Right hindlimb (tissue), 1 donor: Measurements from ENCODE around the gene GMEB2.
"Not testable (repeated sequence)": the region's sequence is repeated elsewhere in the genome, so short reads cannot be mapped to it uniquely, and the experiment has no call there.

Source experiments
- DNase-seq: peaks from one replicate; pipeline ENCODE4 v3.0.0-alpha.2; 2018

The GMEB2 gene

GRCh38 chr20:63611646-63612045 is 15.3 kb downstream of the GMEB2 start:
- no peak for DNase-seq

GRCh38 chr20:63610581-63611435 is 16.1 kb downstream of the GMEB2 start:
- no peak for DNase-seq

DNA sequence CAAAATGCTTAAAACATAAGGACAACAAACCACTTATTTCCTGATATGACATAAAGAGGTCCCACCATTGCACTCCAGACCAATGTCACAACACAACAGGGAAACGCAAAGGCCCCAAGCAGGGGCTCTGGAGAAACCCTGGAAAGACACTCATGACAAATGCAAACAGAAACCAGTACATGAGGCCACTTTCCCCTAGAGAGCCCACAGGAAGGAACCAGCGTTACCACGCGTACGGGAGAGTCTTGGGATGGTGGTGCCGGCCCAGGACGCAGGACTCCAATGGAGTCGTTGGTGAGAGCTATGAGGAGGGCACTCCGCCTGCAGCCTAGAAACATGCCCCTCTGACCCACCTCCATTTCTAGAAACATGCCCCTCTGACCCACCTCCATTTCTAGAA is 20.2 kb downstream of the GMEB2 start:
- no peak for DNase-seq

GRCh38 chr20:63602321-63602720 is 24.6 kb downstream of the GMEB2 start:
- no peak for DNase-seq

DNA sequence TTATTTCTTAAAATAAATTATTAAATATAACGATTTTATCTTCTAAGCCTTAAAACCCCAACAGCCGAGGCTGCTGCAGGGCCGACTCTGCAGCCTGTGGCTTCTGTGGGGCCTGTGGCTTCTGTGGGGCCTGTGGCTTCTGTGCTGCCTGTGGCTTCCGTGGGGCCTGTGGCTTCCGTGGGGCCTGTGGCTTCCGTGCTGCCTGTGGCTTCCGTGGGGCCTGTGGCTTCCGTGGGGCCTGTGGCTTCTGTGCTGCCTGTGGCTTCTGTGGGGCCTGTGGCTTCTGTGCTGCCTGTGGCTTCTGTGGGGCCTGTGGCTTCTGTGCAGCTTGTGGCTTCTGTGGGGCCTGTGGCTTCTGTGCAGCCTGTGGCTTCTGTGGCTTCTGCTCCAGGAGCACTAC is 25.2 kb downstream of the GMEB2 start:
- not testable (repeated sequence) for DNase-seq

DNA sequence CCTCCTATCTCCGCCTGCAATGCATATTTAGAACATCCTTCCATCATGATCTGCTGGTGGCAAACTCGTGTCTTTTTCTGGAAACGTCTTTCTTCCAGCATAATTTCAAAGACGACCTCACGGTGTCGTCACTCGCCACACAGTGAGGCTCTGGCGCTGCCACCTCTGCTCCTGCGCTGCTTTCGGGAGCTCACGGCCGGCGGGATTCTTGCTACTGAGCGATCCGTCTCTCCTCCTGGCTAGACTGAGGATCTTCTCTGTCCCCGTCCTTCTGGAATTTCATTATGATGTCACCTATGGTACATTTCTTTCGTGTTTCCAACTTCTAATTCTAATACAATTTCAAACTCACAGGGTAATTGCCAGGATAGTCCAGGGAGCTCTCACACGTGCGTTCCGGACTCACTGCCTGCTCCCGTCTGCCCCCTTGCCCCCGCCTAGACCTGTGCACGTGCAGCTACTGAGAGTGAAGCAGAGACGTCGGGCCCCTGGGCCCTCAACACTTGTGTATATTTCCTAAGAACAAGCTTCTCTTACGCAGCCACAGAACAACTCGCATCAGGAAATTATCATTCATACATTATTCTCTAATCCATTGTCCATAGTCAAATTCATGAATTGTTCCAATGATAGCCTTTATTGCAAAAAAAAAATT is 27.4 kb downstream of the GMEB2 start:
- no peak for DNase-seq

DNA sequence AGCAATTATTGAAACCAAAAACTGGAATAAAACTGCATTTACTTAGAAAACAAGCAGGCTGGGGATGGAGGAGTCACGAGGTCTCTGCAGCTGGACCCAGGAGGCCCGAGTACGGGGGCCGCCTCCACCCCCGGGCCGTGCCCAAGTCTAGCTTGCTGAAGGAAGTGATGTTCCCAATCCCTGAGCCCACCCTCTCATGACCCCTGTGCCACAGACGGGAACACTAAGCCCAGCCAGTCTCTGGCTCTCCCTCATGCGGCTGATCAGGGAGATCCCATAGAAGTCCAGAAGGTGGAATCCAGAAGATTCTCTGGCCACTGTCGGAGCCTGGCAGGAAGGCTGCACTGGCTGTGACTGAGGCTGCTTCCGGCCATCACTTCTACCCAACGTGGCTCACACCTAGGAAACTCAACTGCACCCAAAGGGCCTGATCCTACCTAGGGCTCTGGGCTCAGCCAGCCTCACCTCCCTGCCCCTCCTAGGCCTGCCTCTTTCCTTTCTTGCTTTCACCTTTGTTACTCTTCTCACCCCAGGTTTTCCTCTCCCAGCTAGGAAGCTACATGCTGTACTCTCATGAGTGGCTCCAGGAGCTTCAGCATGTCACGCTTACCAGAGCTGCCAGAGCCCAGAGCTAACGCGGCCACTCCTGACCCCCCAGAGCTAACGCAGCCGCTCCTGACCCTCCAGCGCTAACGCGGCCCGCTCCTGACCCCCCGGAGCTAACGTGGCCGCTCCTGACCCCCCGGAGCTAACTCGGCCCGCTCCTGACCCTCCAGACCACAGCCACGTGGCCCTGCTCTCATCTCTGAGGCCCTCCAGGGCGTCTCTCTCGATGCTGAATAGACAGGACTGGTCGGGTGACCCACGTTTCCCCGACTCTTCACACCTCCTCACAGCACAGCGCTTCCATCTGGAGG is 28.2 kb downstream of the GMEB2 start:
- DNase-seq = no peak

DNA sequence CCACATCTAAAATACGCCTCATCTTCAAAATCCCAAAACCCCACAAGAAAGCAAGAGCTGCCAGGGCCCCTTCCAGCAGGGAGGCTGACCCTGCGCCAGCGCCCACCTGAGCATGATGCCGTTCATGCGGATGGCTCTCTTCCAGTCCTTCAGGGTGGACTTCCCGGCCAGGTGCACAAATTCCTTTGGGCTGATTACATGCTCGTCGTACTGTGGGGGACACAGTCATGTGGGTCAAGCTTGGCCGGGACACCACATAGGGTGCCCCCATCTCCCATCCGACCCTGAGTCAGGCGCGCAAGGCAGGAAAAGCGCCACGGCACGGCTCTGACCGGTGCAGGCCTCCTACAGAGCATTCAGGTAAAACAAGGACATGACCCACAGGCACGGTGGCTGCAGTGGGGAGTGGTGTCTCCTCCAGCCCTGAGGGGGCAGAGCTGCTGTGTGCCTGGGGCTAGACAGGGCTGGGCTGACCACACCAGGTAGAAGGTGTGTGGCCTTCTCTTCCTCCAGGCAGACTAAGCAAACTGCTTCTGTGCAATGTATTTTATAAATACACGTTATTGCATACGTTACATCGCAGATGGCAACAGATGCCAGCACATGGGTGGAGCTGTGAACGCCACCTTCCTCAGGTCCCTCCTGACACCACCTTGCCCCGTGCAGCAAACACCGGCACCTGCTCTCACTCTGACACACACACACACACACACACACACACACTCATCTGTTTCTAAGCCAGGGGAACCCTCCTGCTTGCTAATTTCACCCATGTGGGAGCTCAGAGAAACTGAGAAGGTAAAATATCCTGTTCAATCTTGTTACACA is 29.0 kb downstream of the GMEB2 start:
- DNase-seq = no peak

DNA sequence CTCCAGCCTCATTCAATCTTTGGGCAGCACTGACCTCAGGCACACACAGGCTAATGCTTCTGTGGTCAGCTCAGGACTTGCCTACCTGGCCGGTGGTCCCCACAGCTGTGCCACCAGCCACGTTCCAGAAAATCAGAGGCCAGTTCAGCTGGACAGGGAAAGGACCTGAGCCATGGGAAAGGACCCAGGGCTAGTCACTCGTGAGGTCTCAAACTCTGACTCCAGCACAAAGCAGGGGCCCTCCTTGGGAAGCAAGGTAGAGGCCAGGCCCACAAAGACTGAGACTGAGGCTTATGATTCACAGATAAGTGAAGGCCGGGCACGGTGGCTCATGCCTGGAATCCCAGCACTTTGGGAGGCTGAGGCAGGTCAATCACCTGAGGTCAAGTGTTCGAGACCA is 30.5 kb downstream of the GMEB2 start:
- no peak for DNase-seq

GRCh38 chr20:63595416-63596127 is 31.3 kb downstream of the GMEB2 start:
- DNase-seq = no peak

DNA sequence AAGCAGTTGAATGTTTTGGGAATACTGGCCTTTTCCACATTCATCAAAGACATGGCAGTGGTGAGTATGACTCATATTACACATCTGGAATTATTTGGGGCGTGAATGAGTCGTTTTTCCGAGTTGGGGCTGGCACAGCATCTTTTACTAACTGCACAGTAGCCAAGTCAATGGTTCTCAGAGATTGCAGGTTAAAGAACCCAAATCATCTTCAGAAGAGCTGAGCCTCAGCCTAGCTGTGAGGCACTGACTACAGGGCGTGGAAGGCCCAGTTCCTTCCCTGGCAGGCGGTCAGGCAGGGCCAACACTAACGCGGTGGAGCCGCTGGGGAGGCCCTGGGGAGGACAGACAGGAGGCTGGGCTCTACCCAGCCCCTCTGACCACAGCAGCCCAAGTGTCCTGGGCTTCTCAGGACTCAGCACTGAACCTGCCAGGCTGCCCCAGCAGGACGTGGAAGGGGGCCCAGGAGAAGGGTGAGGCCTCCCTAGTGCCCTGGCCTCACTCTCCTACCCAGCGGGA is 32.8 kb downstream of the GMEB2 start:
- DNase-seq = no peak

GRCh38 chr20:63592661-63593060 is 34.2 kb downstream of the GMEB2 start:
- no peak for DNase-seq

DNA sequence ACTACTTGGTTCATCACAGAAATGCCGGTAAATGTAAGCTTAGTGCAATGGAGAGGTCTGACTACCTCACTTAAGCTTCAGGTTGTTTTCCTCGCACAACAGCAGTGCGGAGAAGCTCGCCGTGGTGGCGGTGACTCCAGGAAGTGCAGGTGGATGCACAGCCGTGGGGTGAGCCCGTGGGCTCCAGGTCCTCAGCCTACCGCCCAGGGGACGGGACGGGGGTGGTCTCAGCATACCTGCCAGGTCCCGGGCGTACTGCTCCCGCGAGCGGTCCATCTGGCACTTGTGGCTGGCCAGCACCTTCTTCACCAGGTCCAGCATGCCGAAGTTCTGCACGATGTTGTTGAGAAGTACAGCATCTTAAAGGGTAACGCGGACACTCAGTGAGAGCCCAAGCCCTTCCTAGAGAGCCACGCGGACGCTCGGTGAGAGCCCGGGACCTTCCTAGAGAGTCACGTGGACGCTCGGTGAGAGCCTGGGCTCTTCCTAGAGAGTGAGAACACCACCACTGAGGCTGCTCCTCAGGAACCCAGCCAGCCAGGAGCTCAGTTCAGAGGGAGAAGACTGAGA is 35.0 kb downstream of the GMEB2 start:
- no peak for DNase-seq

- DNase-seq = no peak
Measured at GRCh38 chr20:63591147-63591533, 35.8 kb downstream of the GMEB2 start.

DNA sequence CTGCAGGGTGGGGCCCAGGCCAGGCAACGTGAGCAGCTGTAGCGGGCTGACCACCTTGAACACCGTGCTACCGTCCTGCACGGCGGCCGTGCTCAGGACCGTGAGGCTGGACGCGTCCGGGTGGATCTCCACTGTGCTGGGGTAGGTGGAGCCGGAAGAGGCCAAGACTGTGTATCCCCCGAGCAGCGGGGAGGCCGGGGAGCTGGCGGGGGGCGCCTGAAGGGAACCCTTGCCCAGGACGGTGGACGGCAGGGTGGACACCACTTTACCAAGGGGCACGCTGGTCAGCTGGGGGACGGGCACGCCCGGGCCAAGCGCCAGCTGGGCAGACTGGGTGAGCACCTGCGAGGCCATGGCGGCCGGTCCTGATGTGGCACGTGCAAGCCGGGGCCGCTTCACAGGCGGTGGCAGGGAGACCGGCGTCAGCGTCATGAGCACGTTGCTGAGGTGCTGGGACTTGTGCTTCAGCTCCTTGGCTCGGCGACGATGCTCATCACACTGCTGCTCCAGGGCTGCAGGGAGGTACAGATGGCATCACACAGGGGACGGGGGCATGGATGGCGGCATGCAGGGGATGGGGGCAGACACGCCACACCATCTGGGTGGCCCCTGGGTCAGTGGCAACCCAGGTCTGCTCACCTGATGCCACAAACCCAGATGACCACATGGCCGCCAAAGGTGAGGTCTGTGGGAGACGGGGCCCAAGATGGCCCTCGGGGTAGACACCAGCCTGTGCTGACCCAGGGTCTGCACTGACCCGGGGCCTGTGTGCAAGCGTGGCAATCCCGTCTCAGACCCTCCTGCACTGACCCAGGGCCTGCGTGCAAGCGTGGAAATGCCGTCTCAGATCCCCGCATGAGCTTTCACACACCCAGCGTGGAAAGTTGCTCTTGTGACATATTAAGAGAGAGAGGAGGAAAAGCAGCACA is 36.4 kb downstream of the GMEB2 start:
- no peak for DNase-seq

- no peak for DNase-seq
Measured at GRCh38 chr20:63589261-63590217, 37.4 kb downstream of the GMEB2 start.

- DNase-seq = no peak
Measured at GRCh38 chr20:63588641-63589041, 38.3 kb downstream of the GMEB2 start.

DNA sequence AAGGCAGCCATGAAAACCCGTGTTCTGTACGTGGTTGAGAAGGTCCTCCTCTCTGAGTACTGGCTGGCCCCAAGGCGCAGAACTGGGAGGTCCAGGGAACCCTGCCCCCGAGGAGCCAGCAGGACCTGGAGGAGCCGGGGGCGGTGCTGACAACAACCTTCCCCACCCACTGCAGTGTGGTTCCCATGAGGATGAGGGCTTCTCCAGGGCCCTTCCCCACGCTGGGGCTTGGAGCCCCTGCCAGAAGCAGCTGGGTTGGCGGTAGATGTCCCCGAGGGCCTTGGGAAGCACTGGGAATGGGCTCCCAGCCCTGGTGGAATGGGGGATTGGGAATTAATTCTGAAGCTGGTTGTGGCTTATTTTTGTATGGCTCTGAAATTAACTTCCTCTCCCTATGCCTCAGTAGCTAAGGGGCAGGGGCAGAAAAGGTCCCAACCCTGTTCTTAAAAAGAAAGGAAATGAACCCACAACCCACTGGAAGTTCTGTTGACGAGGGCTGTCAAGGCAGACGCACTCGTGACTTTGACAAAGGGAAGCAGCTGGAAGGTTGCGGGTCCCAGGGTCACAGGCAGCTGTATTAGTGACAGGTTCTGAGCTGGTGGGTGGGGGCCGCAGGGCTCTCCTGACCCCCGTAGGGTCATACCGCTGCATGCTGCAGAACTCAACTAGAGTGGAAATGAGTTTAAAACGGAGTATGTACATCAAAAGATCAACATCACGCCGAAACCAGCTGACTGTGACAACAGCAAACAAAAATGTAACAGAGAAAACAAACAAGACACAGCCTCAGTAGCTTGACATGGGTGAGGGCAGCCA is 38.9 kb downstream of the GMEB2 start:
- no peak for DNase-seq
